H1 (cell line): Measurements from ENCODE around the gene VIPR1. TPM values are rescaled to one million over a fixed set of nuclear protein-coding genes. Genes with fewer than 3 reads are reported as not detected.

ENCODE experiments used
- CTCF ChIA-PET: fragments of 300-600 bp; sonication (Branson Sonifier 250); formaldehyde crosslinking; loops from one replicate; lab custom pipeline; 2021; ENCODE audit not compliant: partially characterized antibody; lab: Charles Lee
- POLR2A ChIA-PET: fragments of 300-600 bp; sonication (Branson Sonifier 250); formaldehyde crosslinking; loops from one replicate; lab custom pipeline; 2021; ENCODE audit warnings: inconsistent platforms; ENCODE audit not compliant: partially characterized antibody; lab: Charles Lee
- DNase-seq, 2 experiments: peaks; one replicate each; pipeline versions ENCODE4 v3.0.0 to v3.0.0-alpha.2; 2010 to 2022; ENCODE audit warnings: low spot score in 2 of 2, low read depth in 1 of 2, mixed read lengths in 1 of 2
- FAIRE-seq: peaks from 2 replicates; lab custom pipeline; 2011; peaks lifted over from hg19 to GRCh38; lab: Jason Lieb, UNC
- H2AFZ ChIP-seq: 2 replicates; pipeline ENCODE4 v1.8.1; 2012; ENCODE audit warnings: low read length, inconsistent platforms
- H2AK5ac ChIP-seq: 2 replicates; pipeline ENCODE4 v1.6.1; 2013; ENCODE audit warnings: low read depth, low read length
- H2BK120ac ChIP-seq: replicated peaks from 2 replicates; pipeline ENCODE3; 2013; ENCODE audit warnings: low read depth, low read length, inconsistent platforms
- H2BK12ac ChIP-seq: 2 replicates; pipeline ENCODE4 v1.6.1; 2013; ENCODE audit warnings: low read depth, low read length
- H2BK15ac ChIP-seq: 2 replicates; pipeline ENCODE4 v1.6.1; 2013; ENCODE audit warnings: low read length
- H2BK20ac ChIP-seq: 2 replicates; pipeline ENCODE4 v1.6.1; 2013; ENCODE audit warnings: low read length
- H2BK5ac ChIP-seq: 2 replicates; pipeline ENCODE4 v1.6.1; 2013; ENCODE audit warnings: low read depth, low read length
- H3K14ac ChIP-seq: 2 replicates; pipeline ENCODE4 v1.6.1; 2013; ENCODE audit warnings: inconsistent platforms; ENCODE audit not compliant: insufficient read length
- H3K18ac ChIP-seq: 2 replicates; pipeline ENCODE4 v1.6.1; 2013; ENCODE audit warnings: low read length; ENCODE audit errors: extremely low read depth
- H3K23ac ChIP-seq: 2 replicates; pipeline ENCODE4 v1.6.1; 2013; ENCODE audit warnings: inconsistent platforms; ENCODE audit not compliant: insufficient read length
- H3K23me2 ChIP-seq: 2 replicates; pipeline ENCODE4 v1.6.1; 2013; ENCODE audit warnings: low read depth, low read length
- H3K27ac ChIP-seq: 2 replicates; pipeline ENCODE4 v1.6.1; 2011; ENCODE audit warnings: low read depth, low read length, inconsistent platforms
- H3K27me3 ChIP-seq, 4 experiments: replicated peaks in 1 of 4; 1 replicate in 1 of 4; 2 replicates in 3 of 4; pipeline versions ENCODE4 v1.6.1 to v1.8.1; 2011 to 2013; ENCODE audit warnings: low read length in 3 of 4, mild to moderate bottlenecking in 3 of 4, inconsistent platforms in 2 of 4, mixed read lengths in 2 of 4, moderate library complexity in 1 of 4; ENCODE audit not compliant: control insufficient read depth in 3 of 4, insufficient read depth in 3 of 4; ENCODE audit errors: extremely low read depth in 1 of 4
- H3K36me3 ChIP-seq, 4 experiments: 2 replicates each; pipeline versions ENCODE4 v1.6.1 to v1.8.1; 2011 to 2013; ENCODE audit warnings: mild to moderate bottlenecking in 4 of 4, low read length in 3 of 4, moderate library complexity in 2 of 4, control low read depth in 1 of 4, inconsistent platforms in 1 of 4; ENCODE audit not compliant: insufficient read depth in 4 of 4, control insufficient read depth in 2 of 4
- H3K4ac ChIP-seq: replicated peaks from 2 replicates; pipeline ENCODE3; 2013; ENCODE audit warnings: low read length, low read depth, mixed read lengths, inconsistent platforms; ENCODE audit not compliant: insufficient read length
- H3K4me1 ChIP-seq, 4 experiments: replicated peaks in 1 of 4; 1 replicate in 1 of 4; 2 replicates in 3 of 4; pipeline versions ENCODE4 v1.6.1 to v1.8.1; 2011 to 2013; ENCODE audit warnings: low read length in 3 of 4, inconsistent platforms in 2 of 4, mixed read lengths in 1 of 4; ENCODE audit not compliant: insufficient read depth in 4 of 4, control insufficient read depth in 3 of 4
- H3K4me2 ChIP-seq, 2 experiments: 2 replicates each; pipeline versions ENCODE4 v1.6.1 to v1.8.1; 2011 to 2013; ENCODE audit warnings: low read depth in 2 of 2, low read length in 2 of 2, control low read depth in 1 of 2, inconsistent platforms in 1 of 2, mild to moderate bottlenecking in 1 of 2; ENCODE audit not compliant: insufficient read depth in 1 of 2
- H3K4me3 ChIP-seq, 4 experiments: fragments of 200-600, 300-600 bp in 1 of 4; sonication (generic), shearing (Covaris generic), sonication (Bioruptor Twin) in 1 of 4; 2 replicates each; pipeline versions ENCODE4 v1.5.1 to v1.8.1; 2011 to 2016; ENCODE audit warnings: low read length in 4 of 4, low read depth in 3 of 4, control low read depth in 2 of 4, inconsistent platforms in 2 of 4, mild to moderate bottlenecking in 2 of 4, mixed read lengths in 1 of 4, moderate library complexity in 1 of 4; ENCODE audit not compliant: insufficient read depth in 2 of 4; ENCODE audit errors: extremely low read depth in 1 of 4
- H3K56ac ChIP-seq: replicated peaks from 2 replicates; pipeline ENCODE3; 2013; ENCODE audit warnings: low read depth, mild to moderate bottlenecking, mixed read lengths, low read length, inconsistent platforms; ENCODE audit not compliant: insufficient read length
- H3K79me1 ChIP-seq: 2 replicates; pipeline ENCODE4 v1.6.1; 2013; ENCODE audit warnings: low read depth, low read length, control low read depth
- H3K79me2 ChIP-seq, 2 experiments: 2 replicates each; pipeline versions ENCODE4 v1.6.1 to v1.8.1; 2012 to 2013; ENCODE audit warnings: low read length in 2 of 2, mild to moderate bottlenecking in 2 of 2, inconsistent platforms in 1 of 2; ENCODE audit not compliant: insufficient read depth in 2 of 2, control insufficient read depth in 1 of 2
- H3K9ac ChIP-seq, 4 experiments: replicated peaks in 1 of 4; 1 replicate in 1 of 4; 2 replicates in 3 of 4; pipeline versions ENCODE4 v1.6.1 to v1.8.1; 2011 to 2013; ENCODE audit warnings: low read depth in 3 of 4, low read length in 3 of 4, control low read depth in 2 of 4, mild to moderate bottlenecking in 2 of 4, moderate library complexity in 2 of 4, inconsistent platforms in 1 of 4; ENCODE audit errors: extremely low read depth in 1 of 4
- H3K9me3 ChIP-seq, 2 experiments: 2 replicates each; pipeline versions ENCODE4 v1.6.1 to v1.8.1; 2012 to 2013; ENCODE audit warnings: mild to moderate bottlenecking in 2 of 2, moderate library complexity in 2 of 2, control low read depth in 1 of 2, inconsistent platforms in 1 of 2, low read depth in 1 of 2, low read length in 1 of 2, mixed read lengths in 1 of 2; ENCODE audit not compliant: insufficient read depth in 2 of 2
- H4K20me1 ChIP-seq, 2 experiments: replicated peaks in 1 of 2; 2 replicates each; pipeline versions ENCODE3 to v1.8.1; 2011 to 2013; ENCODE audit warnings: inconsistent platforms in 2 of 2, low read length in 2 of 2, mild to moderate bottlenecking in 1 of 2; ENCODE audit not compliant: insufficient read depth in 2 of 2, control insufficient read depth in 1 of 2
- H4K5ac ChIP-seq: 2 replicates; pipeline ENCODE4 v1.6.1; 2013; ENCODE audit warnings: low read length, low read depth, mixed read lengths, inconsistent platforms; ENCODE audit not compliant: insufficient read length
- H4K8ac ChIP-seq: 2 replicates; pipeline ENCODE4 v1.8.0; 2013; ENCODE audit warnings: mild to moderate bottlenecking, moderate library complexity, low read length, inconsistent platforms; ENCODE audit not compliant: insufficient read depth; ENCODE audit errors: extremely low read depth
- H4K91ac ChIP-seq: replicated peaks from 2 replicates; pipeline ENCODE3; 2013; ENCODE audit warnings: low read length, mixed read lengths, inconsistent platforms; ENCODE audit not compliant: insufficient read length
- KDM5A ChIP-seq: fragments of 200-600 bp; IDR thresholded peaks from 2 replicates; pipeline ENCODE4 v1.7.1; 2012; ENCODE audit warnings: mild to moderate bottlenecking, low read length, inconsistent platforms, mixed read lengths
- RXRA ChIP-seq: IDR thresholded peaks from 2 replicates; pipeline ENCODE4 v1.6.1; 2011; ENCODE audit warnings: low read depth, mild to moderate bottlenecking, low read length, moderate library complexity; ENCODE audit not compliant: insufficient read depth
- SRF ChIP-seq: IDR thresholded peaks from 2 replicates; pipeline ENCODE4 v1.6.1; 2011; ENCODE audit warnings: mild to moderate bottlenecking, low read depth, low read length, moderate library complexity
- SUZ12 ChIP-seq: fragments of 200-600 bp; sonication (generic); IDR thresholded peaks from 2 replicates; pipeline ENCODE4 v1.6.1; 2012; ENCODE audit warnings: mild to moderate bottlenecking, inconsistent platforms, low read length, moderate library complexity, mixed read lengths
- WGBS, 2 experiments: shearing (Covaris generic) in 1 of 2; methylation state at CpG; one replicate each; pipeline versions ENCODE4 v1.1.6 to v1.1.7; 2013 to 2015; ENCODE audit warnings: low lambda C conversion rate in 2 of 2, mixed read lengths in 2 of 2, inconsistent platforms in 1 of 2, low coverage in 1 of 2, missing lambda C conversion rate in 1 of 2; ENCODE audit not compliant: insufficient replicate concordance in 2 of 2, insufficient coverage in 1 of 2, insufficient read length in 1 of 2; ENCODE audit errors: extremely low coverage in 1 of 2, missing lambda C conversion rate in 1 of 2; 5-methylcytosine and 5-hydroxymethylcytosine counted together
- polyA plus RNA-seq, 7 experiments: library from polyadenylated mRNA; depleted of rRNA in 3 of 7; stranded (reverse) in 5 of 7; unstranded in 2 of 7; fragments of >200 nt in 5 of 7; fragments of 200-250 nt in 2 of 7; gene quantifications; 1 replicate in 5 of 7; 2 replicates in 1 of 7; 4 replicates in 1 of 7; pipeline versions ENCODE4 v1.2.1 to v1.2.3, GENCODE V29; 2011 to 2013; ENCODE audit warnings: missing spikeins in 2 of 7, mixed read lengths in 2 of 7
- total RNA-seq: library from RNA; stranded (reverse); fragmentation: NEBNext Ultra II Directional; extraction: Animal tissue kit (Norgen Biotek cat#: 25700); gene quantifications from 2 replicates; pipeline ENCODE4 v1.2.1, GENCODE V29; 2021

VIPR1 gene
- total and polyA plus RNA-seq, 2 of the 8 experiments (the other 6 are each of a cell fraction or from before 2014, with no cell fraction given) = 7.8 to 10.1 TPM

GRCh38 chr3:42477696-42478095 lies 24.7 kb upstream of the VIPR1 start:
- no peaks in the 10 kb centered on the region for H3K36me3 ChIP-seq
- no peaks in the 10 kb centered on the region for H3K23me2 ChIP-seq
- H3K14ac ChIP-seq = no peak overlapping the region
- H3K9me3 ChIP-seq = 0 out of 4 replicates have a peak, but pooled peaks cover 0 to 3% of the 10 kb centered on the region in 2 experiments
- no peak overlapping the region for H3K18ac ChIP-seq
- H3K9ac ChIP-seq = no peak overlapping the region
- no peak overlapping the region for H3K23ac ChIP-seq
- H3K27ac ChIP-seq = no peak overlapping the region
- FAIRE-seq (no peak), DNase-seq (no peak)
- no peaks in the 10 kb centered on the region; a peak in 1 of 7 replicates for H3K4me1 ChIP-seq
- CTCF ChIA-PET = interaction anchor here (0.6 to 3.8 kb wide), 6 partner anchors 9 to 230 kb away, joined by 3 to 11 read pairs (median 3); partner anchors contain the start of gene VIPR1
- TF ChIP-seq SUZ12 = no peak
- TF ChIP-seq KDM5A = no peak
- TF ChIP-seq RXRA = no peak
- TF ChIP-seq SRF = no peak
- H2AFZ ChIP-seq = no peak overlapping the region
- H3K27me3 ChIP-seq = peaks cover 0 to 1% (median 0%) of the 10 kb centered on the region in 4 experiments; a peak in 2 of 7 replicates
- no peak overlapping the region for H2BK5ac ChIP-seq
- no peak overlapping the region for H3K4ac ChIP-seq
- H4K20me1 ChIP-seq = no peaks in the 10 kb centered on the region
- no peak overlapping the region for H2BK15ac ChIP-seq
- no peak overlapping the region for H2BK12ac ChIP-seq
- no peak overlapping the region for H3K4me2 ChIP-seq
- H3K79me1 ChIP-seq = no peaks in the 10 kb centered on the region
- no peak overlapping the region for H2AK5ac ChIP-seq
- no peak overlapping the region for H2BK20ac ChIP-seq
- POLR2A ChIA-PET = no interaction called here
- 76% methylated on average over 2 of the region's 2 CpGs; no CpG with 5 or more reads in 1 of the 2 experiments for whole genome bisulfite sequencing, 2 experiments
- H2BK120ac ChIP-seq = no peak overlapping the region
- H4K91ac ChIP-seq = no peak overlapping the region
- no peak overlapping the region for H4K8ac ChIP-seq
- H3K79me2 ChIP-seq = no peaks in the 10 kb centered on the region
- H3K4me3 ChIP-seq = no peak overlapping the region
- no peak overlapping the region for H3K56ac ChIP-seq
- no peak overlapping the region for H4K5ac ChIP-seq
